Panc1 (cell line): ENCODE results near the gene BAZ2B. TPM values are rescaled to one million over a fixed set of nuclear protein-coding genes. Genes with fewer than 3 reads are reported as not detected.
"Not testable (repeated sequence)": the region's sequence is repeated elsewhere in the genome, so short reads cannot be mapped to it uniquely, and the experiment has no call there.

ENCODE experiments used
- ATAC-seq: fragments of 200-7000 bp; cut with Tn5 transposase; 2 replicates; pipeline ENCODE4 v1.9.1; 2020; ENCODE audit warnings: mild to moderate bottlenecking, moderate library complexity
- BruUV-seq: library from RNA; stranded (reverse); fragments of 400-500 nt; replicated peaks from 2 replicates; lab custom pipeline; 2021; lab: Mats Ljungman, UMichigan
- CTCF ChIA-PET: fragments of 300-600 bp; sonication (Branson Sonifier 250); formaldehyde crosslinking; loops from one replicate; lab custom pipeline; 2022; ENCODE audit warnings: antibody characterized with exemption; lab: Charles Lee
- POLR2A ChIA-PET: fragments of 300-600 bp; sonication (Branson Sonifier 250); formaldehyde crosslinking; loops from one replicate; lab custom pipeline; 2022; ENCODE audit warnings: antibody characterized with exemption; lab: Charles Lee
- DNase-seq: peaks from one replicate; pipeline ENCODE4 v3.0.0-alpha.2; 2010; ENCODE audit warnings: low read depth, low spot score
- H3K27ac ChIP-seq: 2 replicates; pipeline ENCODE4 v1.5.1; 2011; ENCODE audit warnings: mild to moderate bottlenecking, low read length, inconsistent platforms
- H3K27me3 ChIP-seq: fragments of 200-500 bp; sonication (Bioruptor generic); 2 replicates; pipeline ENCODE4 v1.6.0; 2014; ENCODE audit warnings: low read length, inconsistent platforms; ENCODE audit not compliant: control insufficient read depth, insufficient read depth
- H3K36me3 ChIP-seq: fragments of 200-500 bp; sonication (Bioruptor generic); 2 replicates; pipeline ENCODE4 v1.5.1; 2014; ENCODE audit warnings: inconsistent platforms, mild to moderate bottlenecking, low read length, moderate library complexity; ENCODE audit not compliant: control insufficient read depth, insufficient read depth
- H3K4me1 ChIP-seq: 2 replicates; pipeline ENCODE4 v1.5.1; 2011; ENCODE audit warnings: inconsistent platforms, mild to moderate bottlenecking, low read length, moderate library complexity; ENCODE audit not compliant: control insufficient read depth, insufficient read depth
- H3K4me3 ChIP-seq, 2 experiments: 2 replicates each; pipeline ENCODE4 v1.5.1; 2011 to 2012; ENCODE audit warnings: low read depth in 2 of 2, low read length in 2 of 2, mild to moderate bottlenecking in 2 of 2, inconsistent platforms in 1 of 2, moderate library complexity in 1 of 2
- H3K9me3 ChIP-seq: fragments of 200-500 bp; sonication (Bioruptor generic); 2 replicates; pipeline ENCODE4 v1.5.1; 2014; ENCODE audit warnings: low read depth, mild to moderate bottlenecking, inconsistent platforms, low read length, moderate library complexity; ENCODE audit not compliant: control insufficient read depth, insufficient read depth
- POLR2AphosphoS5 ChIP-seq: IDR thresholded peaks from 2 replicates; pipeline ENCODE4 v1.6.1; 2012; ENCODE audit warnings: mild to moderate bottlenecking, low read depth, low read length, moderate library complexity
- SIN3A ChIP-seq: IDR thresholded peaks from 2 replicates; pipeline ENCODE4 v1.6.1; 2012; ENCODE audit warnings: low read depth, mild to moderate bottlenecking, low read length, moderate library complexity, borderline replicate concordance; ENCODE audit not compliant: insufficient read depth
- TCF7L2 ChIP-seq: IDR thresholded peaks from 2 replicates; pipeline ENCODE4 v1.6.1; 2011; ENCODE audit warnings: mild to moderate bottlenecking, low read depth, low read length, inconsistent platforms
- in situ Hi-C: cut with HindIII; loops from 2 replicates; pipeline ENCODE4 v1.10.0; 2016; ENCODE audit warnings: low sequenced_read_pairs, low pct_unique_long_range_greater_than_20kb
- intact Hi-C: fragments of 100-400 bp; cut with micrococcal nuclease; formaldehyde crosslinking; loops from one replicate; pipeline ENCODE4 v1.10.0; 2022; ENCODE audit not compliant: unreplicated experiment
- total RNA-seq: library from RNA; stranded (reverse); gene quantifications from one replicate; pipeline ENCODE4 v1.2.1, GENCODE V29; 2021; ENCODE audit not compliant: unreplicated experiment
- TF ChIP-seq, protein P1 (sequence below), 2 experiments: IDR thresholded peaks; 2 replicates each; pipeline ENCODE4 v1.6.1; 2011 to 2012; ENCODE audit warnings: low read depth in 2 of 2, control low read depth in 1 of 2, low read length in 1 of 2, mild to moderate bottlenecking in 1 of 2, moderate library complexity in 1 of 2; ENCODE audit not compliant: insufficient read depth in 1 of 2
- TF ChIP-seq, protein P2 (sequence below): fragments of 450-650 bp; IDR thresholded peaks from 2 replicates; pipeline ENCODE4 v1.5.1; 2017; ENCODE audit warnings: mild to moderate bottlenecking

Gene BAZ2B
- total RNA-seq, 1 experiment from 2014 or later, result 38.6 TPM

DNA sequence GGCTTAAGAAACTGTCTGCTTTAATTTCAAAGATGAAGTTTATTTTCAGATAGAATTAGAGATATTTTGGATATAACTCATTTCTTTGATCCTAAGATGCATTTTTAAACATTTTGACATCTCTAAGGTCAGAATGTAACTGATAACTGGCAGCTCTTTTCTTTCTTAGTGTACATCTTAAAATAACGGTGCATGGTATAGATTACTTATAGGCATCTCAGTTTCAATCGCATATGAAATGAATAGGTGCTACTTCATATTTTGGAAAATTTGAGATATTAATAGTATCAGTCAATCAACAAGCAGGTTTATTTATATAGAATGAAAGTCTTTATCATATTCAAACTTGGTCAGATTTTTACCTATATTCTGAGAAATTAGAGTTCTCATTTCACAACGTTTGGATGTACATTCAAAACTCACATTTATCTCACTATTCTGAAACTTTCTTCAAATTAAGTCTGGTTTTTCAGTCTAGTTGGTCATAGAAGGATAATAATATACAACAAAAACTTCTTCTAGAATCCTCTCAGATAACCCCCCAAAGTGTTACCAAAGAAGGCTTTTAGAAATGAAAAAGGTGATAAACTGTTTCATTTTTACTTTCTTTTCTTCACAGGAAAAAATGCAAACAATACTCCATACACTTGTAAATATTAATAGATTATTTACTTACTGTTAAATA is 207.1 kb downstream of the BAZ2B start:
- Histone ChIP-seq H3K9me3 (no peaks in the 10 kb centered on the region), H3K36me3 (peaks cover 4% of the 10 kb centered on the region), H3K27me3 (no peaks in the 10 kb centered on the region), H3K27ac (no peak overlapping the region), H3K4me3 (no peak overlapping the region), H3K4me1 (no peaks in the 10 kb centered on the region)
- no peak for TF ChIP-seq SIN3A
- TF ChIP-seq, protein P1, sequence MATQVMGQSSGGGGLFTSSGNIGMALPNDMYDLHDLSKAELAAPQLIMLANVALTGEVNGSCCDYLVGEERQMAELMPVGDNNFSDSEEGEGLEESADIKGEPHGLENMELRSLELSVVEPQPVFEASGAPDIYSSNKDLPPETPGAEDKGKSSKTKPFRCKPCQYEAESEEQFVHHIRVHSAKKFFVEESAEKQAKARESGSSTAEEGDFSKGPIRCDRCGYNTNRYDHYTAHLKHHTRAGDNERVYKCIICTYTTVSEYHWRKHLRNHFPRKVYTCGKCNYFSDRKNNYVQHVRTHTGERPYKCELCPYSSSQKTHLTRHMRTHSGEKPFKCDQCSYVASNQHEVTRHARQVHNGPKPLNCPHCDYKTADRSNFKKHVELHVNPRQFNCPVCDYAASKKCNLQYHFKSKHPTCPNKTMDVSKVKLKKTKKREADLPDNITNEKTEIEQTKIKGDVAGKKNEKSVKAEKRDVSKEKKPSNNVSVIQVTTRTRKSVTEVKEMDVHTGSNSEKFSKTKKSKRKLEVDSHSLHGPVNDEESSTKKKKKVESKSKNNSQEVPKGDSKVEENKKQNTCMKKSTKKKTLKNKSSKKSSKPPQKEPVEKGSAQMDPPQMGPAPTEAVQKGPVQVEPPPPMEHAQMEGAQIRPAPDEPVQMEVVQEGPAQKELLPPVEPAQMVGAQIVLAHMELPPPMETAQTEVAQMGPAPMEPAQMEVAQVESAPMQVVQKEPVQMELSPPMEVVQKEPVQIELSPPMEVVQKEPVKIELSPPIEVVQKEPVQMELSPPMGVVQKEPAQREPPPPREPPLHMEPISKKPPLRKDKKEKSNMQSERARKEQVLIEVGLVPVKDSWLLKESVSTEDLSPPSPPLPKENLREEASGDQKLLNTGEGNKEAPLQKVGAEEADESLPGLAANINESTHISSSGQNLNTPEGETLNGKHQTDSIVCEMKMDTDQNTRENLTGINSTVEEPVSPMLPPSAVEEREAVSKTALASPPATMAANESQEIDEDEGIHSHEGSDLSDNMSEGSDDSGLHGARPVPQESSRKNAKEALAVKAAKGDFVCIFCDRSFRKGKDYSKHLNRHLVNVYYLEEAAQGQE (IDR thresholded peaks at IDR 0.05; ENCODE audit: insufficient read depth in 1 of 2, low read depth in 2 of 2, low read length in 1 of 2), result no peak
- no peak for TF ChIP-seq POLR2AphosphoS5
- in situ Hi-C loops (no loop called here), intact Hi-C loops (no loop called here)
- POLR2A ChIA-PET, result no interaction called here
- CTCF ChIA-PET, result no interaction called here
- no peak for DNase-seq
- BruUV-seq, result no TSS peak
- ATAC-seq, result no peak

DNA sequence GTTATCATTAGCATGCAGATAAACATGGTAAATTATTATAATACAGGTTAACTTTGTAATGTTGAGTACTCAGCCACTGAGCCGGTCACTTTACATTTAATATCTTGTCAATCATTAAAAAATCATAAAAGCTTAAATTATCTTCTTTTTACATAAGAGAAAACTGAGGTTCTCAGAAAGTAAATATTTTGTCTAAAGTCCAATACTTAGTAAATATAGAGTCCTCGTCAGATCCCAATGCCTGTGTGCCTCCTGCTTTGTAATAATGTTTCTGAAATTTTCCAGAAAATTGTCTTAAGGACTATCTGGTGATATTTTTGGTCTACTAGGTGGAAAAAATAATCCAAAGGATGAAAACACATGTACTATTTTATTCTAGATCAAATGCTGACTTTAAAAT is 213.6 kb downstream of the BAZ2B start:
- Histone ChIP-seq H3K27ac (no peak overlapping the region), H3K4me3 (no peak overlapping the region), H3K36me3 (no peaks in the 10 kb centered on the region; the same call in 1 of the 2 replicates), H3K27me3 (no peaks in the 10 kb centered on the region), H3K4me1 (peaks cover 12% of the 10 kb centered on the region; the same call in 1 of the 2 replicates), H3K9me3 (no peaks in the 10 kb centered on the region)
- in situ Hi-C loops (no loop called here), intact Hi-C loops (no loop called here)
- TF ChIP-seq POLR2AphosphoS5 (no peak), SIN3A (no peak), TCF7L2 (no peak)
- TF ChIP-seq, protein P2, sequence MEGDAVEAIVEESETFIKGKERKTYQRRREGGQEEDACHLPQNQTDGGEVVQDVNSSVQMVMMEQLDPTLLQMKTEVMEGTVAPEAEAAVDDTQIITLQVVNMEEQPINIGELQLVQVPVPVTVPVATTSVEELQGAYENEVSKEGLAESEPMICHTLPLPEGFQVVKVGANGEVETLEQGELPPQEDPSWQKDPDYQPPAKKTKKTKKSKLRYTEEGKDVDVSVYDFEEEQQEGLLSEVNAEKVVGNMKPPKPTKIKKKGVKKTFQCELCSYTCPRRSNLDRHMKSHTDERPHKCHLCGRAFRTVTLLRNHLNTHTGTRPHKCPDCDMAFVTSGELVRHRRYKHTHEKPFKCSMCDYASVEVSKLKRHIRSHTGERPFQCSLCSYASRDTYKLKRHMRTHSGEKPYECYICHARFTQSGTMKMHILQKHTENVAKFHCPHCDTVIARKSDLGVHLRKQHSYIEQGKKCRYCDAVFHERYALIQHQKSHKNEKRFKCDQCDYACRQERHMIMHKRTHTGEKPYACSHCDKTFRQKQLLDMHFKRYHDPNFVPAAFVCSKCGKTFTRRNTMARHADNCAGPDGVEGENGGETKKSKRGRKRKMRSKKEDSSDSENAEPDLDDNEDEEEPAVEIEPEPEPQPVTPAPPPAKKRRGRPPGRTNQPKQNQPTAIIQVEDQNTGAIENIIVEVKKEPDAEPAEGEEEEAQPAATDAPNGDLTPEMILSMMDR, result no peak
- TF ChIP-seq, protein P1 (IDR thresholded peaks at IDR 0.05; ENCODE audit: insufficient read depth in 1 of 2, low read depth in 2 of 2, low read length in 1 of 2), result no peak
- CTCF ChIA-PET, result no interaction called here
- ATAC-seq (no peak), DNase-seq (no peak)
- POLR2A ChIA-PET, result no interaction called here
- BruUV-seq, result no TSS peak

DNA sequence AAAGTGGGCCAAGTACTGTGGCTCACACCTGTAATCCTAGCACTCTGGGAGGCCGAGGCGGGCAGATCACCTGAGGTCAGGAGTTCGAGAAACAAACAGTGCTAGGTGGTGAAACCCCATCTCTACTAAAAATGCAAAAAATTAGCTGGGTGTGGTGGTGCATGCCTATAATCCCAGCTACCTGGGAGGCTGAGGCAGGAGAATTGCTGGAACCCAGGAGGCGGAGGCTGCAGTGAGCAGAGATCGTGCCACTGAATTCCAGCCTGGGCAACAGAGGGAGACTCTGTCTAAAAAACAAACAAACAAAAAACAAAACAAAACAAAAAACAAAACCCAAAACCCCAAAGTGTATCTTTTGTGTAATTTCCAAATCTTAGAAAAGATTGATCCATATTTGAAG is 214.2 kb downstream of the BAZ2B start:
- ATAC-seq, CTCF ChIA-PET, in situ Hi-C loops: not testable (repeated sequence)

More for the DNA sequence above, 214.2 kb downstream of the BAZ2B start:
- POLR2A ChIA-PET, H3K27me3 ChIP-seq, H3K4me3 ChIP-seq, H3K36me3 ChIP-seq, H3K9me3 ChIP-seq, H3K27ac ChIP-seq, DNase-seq, intact Hi-C loops, BruUV-seq: not testable (repeated sequence)
- peaks cover 12% of the 10 kb centered on the region; the same call in 1 of the 2 replicates for H3K4me1 ChIP-seq
